ENCODE measurements around the gene NSFL1C.

Gene NSFL1C

DNA sequence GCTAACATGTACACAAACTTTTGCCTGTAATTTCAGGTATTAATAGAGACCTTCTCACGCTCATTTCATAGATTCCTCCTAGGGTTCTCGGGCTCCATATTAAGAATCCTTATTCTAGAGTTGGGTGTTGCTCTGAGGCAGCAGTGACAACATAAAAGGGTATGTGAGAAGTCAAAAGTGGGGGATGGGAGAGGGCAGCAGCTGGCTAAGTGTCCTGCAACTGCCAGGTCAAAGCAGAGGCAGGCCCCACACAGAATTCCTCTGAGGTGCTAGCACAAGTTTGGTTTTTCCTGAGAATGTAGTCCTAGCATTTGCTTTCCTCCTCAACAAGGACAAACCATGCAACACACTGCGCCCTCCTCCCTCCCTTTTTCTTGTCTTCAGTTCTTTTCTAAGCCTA lies 4.6 kb downstream of the NSFL1C start:
- H3K79me2 ChIP-seq (ENCODE audit: insufficient read depth, low read depth), result peaks cover 37% of the 10 kb centered on the region

DNA sequence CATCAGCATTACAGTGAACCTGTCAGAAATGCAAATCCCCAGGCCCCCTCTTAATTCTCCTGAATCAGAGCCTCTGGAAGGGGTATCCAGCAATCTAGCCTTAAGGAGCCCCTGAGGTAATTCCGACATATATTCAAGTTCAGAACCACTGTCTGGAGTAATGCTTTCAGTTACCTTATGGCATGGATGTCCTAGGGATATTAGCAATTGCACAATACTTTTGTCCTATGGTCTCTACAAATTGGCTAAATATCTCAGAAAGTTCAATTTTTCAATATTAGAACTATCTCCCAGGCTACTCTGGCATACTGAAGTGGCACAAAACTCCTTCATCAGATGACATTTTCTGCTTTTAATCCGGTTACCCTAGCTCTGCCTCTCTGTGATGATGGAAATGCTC lies 6.4 kb downstream of the NSFL1C start:
- Histone ChIP-seq H3K36me3 (ENCODE audit: insufficient read depth) (peaks cover 10% of the 10 kb centered on the region; the same call in 1 of the 2 replicates), H3K9ac (no peak overlapping the region), H3K4me1 (ENCODE audit: low read depth, poor library complexity, severe bottlenecking) (peaks cover 18% of the 10 kb centered on the region), H4K20me1 (ENCODE audit: insufficient read depth) (peaks cover 6% of the 10 kb centered on the region), H2AFZ (ENCODE audit: low read depth) (no peak overlapping the region), H3K79me2 (ENCODE audit: insufficient read depth, low read depth) (peaks cover 27% of the 10 kb centered on the region), H3K27me3 (ENCODE audit: insufficient read depth, low read depth) (no peaks in the 10 kb centered on the region), H3K27ac (no peak overlapping the region), H3K4me2 (no peak overlapping the region), H3K4me3 (IDR thresholded peaks at IDR 0.05; ENCODE audit: insufficient read depth, low read depth, low read length) (no peak overlapping the region)
- TF ChIP-seq, protein P1, sequence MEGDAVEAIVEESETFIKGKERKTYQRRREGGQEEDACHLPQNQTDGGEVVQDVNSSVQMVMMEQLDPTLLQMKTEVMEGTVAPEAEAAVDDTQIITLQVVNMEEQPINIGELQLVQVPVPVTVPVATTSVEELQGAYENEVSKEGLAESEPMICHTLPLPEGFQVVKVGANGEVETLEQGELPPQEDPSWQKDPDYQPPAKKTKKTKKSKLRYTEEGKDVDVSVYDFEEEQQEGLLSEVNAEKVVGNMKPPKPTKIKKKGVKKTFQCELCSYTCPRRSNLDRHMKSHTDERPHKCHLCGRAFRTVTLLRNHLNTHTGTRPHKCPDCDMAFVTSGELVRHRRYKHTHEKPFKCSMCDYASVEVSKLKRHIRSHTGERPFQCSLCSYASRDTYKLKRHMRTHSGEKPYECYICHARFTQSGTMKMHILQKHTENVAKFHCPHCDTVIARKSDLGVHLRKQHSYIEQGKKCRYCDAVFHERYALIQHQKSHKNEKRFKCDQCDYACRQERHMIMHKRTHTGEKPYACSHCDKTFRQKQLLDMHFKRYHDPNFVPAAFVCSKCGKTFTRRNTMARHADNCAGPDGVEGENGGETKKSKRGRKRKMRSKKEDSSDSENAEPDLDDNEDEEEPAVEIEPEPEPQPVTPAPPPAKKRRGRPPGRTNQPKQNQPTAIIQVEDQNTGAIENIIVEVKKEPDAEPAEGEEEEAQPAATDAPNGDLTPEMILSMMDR (conservative IDR thresholded peaks at IDR 0.05; ENCODE audit: low read depth, low read length), result no peak

More for the DNA sequence above, 4.6 kb downstream of the NSFL1C start:
- Histone ChIP-seq H3K9ac (no peak overlapping the region), H3K36me3 (ENCODE audit: insufficient read depth) (peaks cover 10% of the 10 kb centered on the region; the same call in 1 of the 2 replicates), H4K20me1 (ENCODE audit: insufficient read depth) (peaks cover 6% of the 10 kb centered on the region), H3K27me3 (ENCODE audit: insufficient read depth, low read depth) (no peaks in the 10 kb centered on the region), H3K4me2 (no peak overlapping the region), H3K4me3 (IDR thresholded peaks at IDR 0.05; ENCODE audit: insufficient read depth, low read depth, low read length) (no peak overlapping the region), H2AFZ (ENCODE audit: low read depth) (no peak overlapping the region), H3K27ac (no peak overlapping the region), H3K4me1 (ENCODE audit: low read depth, poor library complexity, severe bottlenecking) (peaks cover 25% of the 10 kb centered on the region)
- TF ChIP-seq, protein P1 (conservative IDR thresholded peaks at IDR 0.05; ENCODE audit: low read depth, low read length), result no peak

DNA sequence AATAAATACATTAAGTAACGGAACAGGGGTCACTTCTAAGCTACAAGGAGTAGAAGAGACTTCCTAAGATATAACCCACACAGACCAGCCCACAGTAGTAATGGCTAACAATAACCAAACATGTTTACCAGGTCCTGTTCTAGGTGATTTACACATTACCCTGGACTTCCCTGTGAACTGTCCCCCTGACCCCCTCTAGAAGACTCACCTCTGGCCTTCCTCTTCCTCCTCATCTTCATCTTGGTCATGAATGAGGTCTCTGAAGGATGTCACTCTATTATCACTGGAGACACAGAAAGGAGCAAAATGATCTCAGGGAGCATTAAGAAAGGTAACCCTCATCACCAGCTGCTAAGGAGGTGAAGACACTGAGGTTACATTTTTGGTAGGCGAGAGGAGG lies 8.7 kb downstream of the NSFL1C start:
- Histone ChIP-seq H3K36me3 (ENCODE audit: insufficient read depth) (peaks cover 26% of the 10 kb centered on the region; the same call in 1 of the 2 replicates), H3K27me3 (ENCODE audit: insufficient read depth, low read depth) (no peaks in the 10 kb centered on the region), H3K27ac (no peak overlapping the region), H3K79me2 (ENCODE audit: insufficient read depth, low read depth) (peaks cover 5% of the 10 kb centered on the region; the same call in 1 of the 2 replicates), H3K4me1 (ENCODE audit: low read depth, poor library complexity, severe bottlenecking) (no peaks in the 10 kb centered on the region), H4K20me1 (ENCODE audit: insufficient read depth) (no peaks in the 10 kb centered on the region), H3K9ac (no peak overlapping the region), H2AFZ (ENCODE audit: low read depth) (no peak overlapping the region), H3K4me3 (IDR thresholded peaks at IDR 0.05; ENCODE audit: insufficient read depth, low read depth, low read length) (no peak overlapping the region), H3K4me2 (no peak overlapping the region)
- TF ChIP-seq, protein P1 (conservative IDR thresholded peaks at IDR 0.05; ENCODE audit: low read depth, low read length), result no peak

DNA sequence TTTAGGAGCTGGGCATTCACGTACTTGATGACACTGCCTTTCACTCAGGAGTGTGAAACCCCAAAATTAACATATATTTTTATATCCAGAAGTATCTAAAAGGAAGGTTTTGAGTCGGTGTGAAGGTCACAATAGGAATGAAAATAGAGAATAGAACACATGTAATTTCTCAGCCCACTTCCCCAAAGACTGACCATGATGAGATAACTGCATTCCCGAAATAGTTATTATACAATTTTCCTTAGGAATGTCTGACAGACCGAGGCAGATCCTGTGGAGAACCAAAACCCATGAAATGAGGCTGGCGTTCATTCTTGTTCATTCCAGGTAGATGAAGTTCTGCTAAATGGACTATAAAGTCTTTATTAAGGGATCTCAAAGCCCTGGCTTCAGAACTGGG lies 10.3 kb downstream of the NSFL1C start:
- Histone ChIP-seq H2AFZ (ENCODE audit: low read depth) (no peak overlapping the region), H4K20me1 (ENCODE audit: insufficient read depth) (no peaks in the 10 kb centered on the region), H3K27ac (no peak overlapping the region), H3K36me3 (ENCODE audit: insufficient read depth) (peaks cover 39% of the 10 kb centered on the region), H3K4me1 (ENCODE audit: low read depth, poor library complexity, severe bottlenecking) (no peaks in the 10 kb centered on the region), H3K4me3 (IDR thresholded peaks at IDR 0.05; ENCODE audit: insufficient read depth, low read depth, low read length) (no peak overlapping the region), H3K4me2 (no peak overlapping the region), H3K9ac (no peak overlapping the region), H3K79me2 (ENCODE audit: insufficient read depth, low read depth) (peaks cover 5% of the 10 kb centered on the region; the same call in 1 of the 2 replicates), H3K27me3 (ENCODE audit: insufficient read depth, low read depth) (no peaks in the 10 kb centered on the region)
- TF ChIP-seq, protein P1 (conservative IDR thresholded peaks at IDR 0.05; ENCODE audit: low read depth, low read length), result no peak
